Endometrium (tissue), 2 donors: Measurements from ENCODE around the gene SMAD6.

ENCODE experiments used
- FAIRE-seq: peaks from 2 replicates; lab custom pipeline; 2012; peaks lifted over from hg19 to GRCh38; lab: Jason Lieb, UNC
- donor health status: control.
- donor health status: control.

SMAD6 gene

GRCh38 chr15:66704019-66704802 lies 2.2 kb downstream of the SMAD6 start:
- FAIRE-seq: no peak

- no peak for FAIRE-seq
These were observed 2.7 kb downstream of the SMAD6 start for GRCh38 chr15:66704803-66705153.

- FAIRE-seq: no peak
These were observed 3.5 kb downstream of the SMAD6 start for GRCh38 chr15:66705277-66706146.

GRCh38 chr15:66706225-66706732 lies 4.2 kb downstream of the SMAD6 start:
- no peak for FAIRE-seq

GRCh38 chr15:66706840-66707239 lies 4.8 kb downstream of the SMAD6 start:
- FAIRE-seq: no peak

- FAIRE-seq: no peak
These were observed 5.5 kb downstream of the SMAD6 start for GRCh38 chr15:66707310-66708082.

- no peak for FAIRE-seq
These were observed 6.4 kb downstream of the SMAD6 start for GRCh38 chr15:66708389-66708788.

GRCh38 chr15:66709884-66710283 lies 7.8 kb downstream of the SMAD6 start:
- FAIRE-seq: no peak

- FAIRE-seq: no peak
These were observed 9.2 kb downstream of the SMAD6 start for GRCh38 chr15:66711260-66711659.

- FAIRE-seq: no peak
These were observed 9.8 kb downstream of the SMAD6 start for GRCh38 chr15:66711862-66712261.

- FAIRE-seq: no peak
These were observed 11.9 kb downstream of the SMAD6 start for GRCh38 chr15:66713843-66714508.

GRCh38 chr15:66714543-66714981 lies 12.5 kb downstream of the SMAD6 start:
- no peak for FAIRE-seq

GRCh38 chr15:66715181-66715624 lies 13.2 kb downstream of the SMAD6 start:
- FAIRE-seq: peak; percentile 69

GRCh38 chr15:66715720-66716655 lies 14.0 kb downstream of the SMAD6 start:
- FAIRE-seq: no peak

GRCh38 chr15:66716656-66717020 lies 14.6 kb downstream of the SMAD6 start:
- FAIRE-seq: no peak

- FAIRE-seq: no peak
These were observed 16.4 kb downstream of the SMAD6 start for GRCh38 chr15:66718220-66718988.

- no peak for FAIRE-seq
These were observed 17.4 kb downstream of the SMAD6 start for GRCh38 chr15:66719471-66719870.

- no peak for FAIRE-seq
These were observed 18.4 kb downstream of the SMAD6 start for GRCh38 chr15:66720206-66721010.

GRCh38 chr15:66721020-66721419 lies 19.0 kb downstream of the SMAD6 start:
- no peak for FAIRE-seq
